ENCODE measurements around the gene ZNF548.

DNA sequence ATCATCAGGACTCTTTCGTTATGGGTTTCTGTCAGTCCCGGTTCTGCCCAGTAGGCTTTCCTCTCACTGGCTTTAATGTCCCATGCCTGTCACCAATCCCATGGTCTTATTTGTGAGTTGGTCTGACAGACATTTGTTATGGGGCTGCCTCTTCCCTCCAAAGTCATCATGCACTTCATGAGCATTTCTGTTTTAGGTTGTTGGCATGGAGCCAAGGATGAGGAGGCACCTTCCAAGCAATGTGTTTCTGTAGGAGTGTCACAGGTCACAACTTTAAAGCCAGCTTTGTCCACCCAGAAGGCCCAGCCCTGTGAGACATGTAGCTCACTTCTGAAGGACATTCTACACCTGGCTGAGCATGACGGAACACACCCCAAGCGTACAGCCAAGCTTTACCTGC is 29.8 kb downstream of the ZNF548 start:
- TF ChIP-seq, protein P1, sequence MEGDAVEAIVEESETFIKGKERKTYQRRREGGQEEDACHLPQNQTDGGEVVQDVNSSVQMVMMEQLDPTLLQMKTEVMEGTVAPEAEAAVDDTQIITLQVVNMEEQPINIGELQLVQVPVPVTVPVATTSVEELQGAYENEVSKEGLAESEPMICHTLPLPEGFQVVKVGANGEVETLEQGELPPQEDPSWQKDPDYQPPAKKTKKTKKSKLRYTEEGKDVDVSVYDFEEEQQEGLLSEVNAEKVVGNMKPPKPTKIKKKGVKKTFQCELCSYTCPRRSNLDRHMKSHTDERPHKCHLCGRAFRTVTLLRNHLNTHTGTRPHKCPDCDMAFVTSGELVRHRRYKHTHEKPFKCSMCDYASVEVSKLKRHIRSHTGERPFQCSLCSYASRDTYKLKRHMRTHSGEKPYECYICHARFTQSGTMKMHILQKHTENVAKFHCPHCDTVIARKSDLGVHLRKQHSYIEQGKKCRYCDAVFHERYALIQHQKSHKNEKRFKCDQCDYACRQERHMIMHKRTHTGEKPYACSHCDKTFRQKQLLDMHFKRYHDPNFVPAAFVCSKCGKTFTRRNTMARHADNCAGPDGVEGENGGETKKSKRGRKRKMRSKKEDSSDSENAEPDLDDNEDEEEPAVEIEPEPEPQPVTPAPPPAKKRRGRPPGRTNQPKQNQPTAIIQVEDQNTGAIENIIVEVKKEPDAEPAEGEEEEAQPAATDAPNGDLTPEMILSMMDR (IDR thresholded peaks at IDR 0.05), result no peak
- no peak for TF ChIP-seq POLR2A (IDR thresholded peaks at IDR 0.05)

Data from testis (tissue), 2 donors.